AG10803 (cell line): ENCODE data around the gene OPTC.

Experiments
- DNase-seq: peaks from one replicate; pipeline ENCODE4 v3.0.0; 2010; ENCODE audit warnings: low read depth
- H3K4me3 ChIP-seq: 2 replicates; pipeline ENCODE4 v1.5.1; 2011; ENCODE audit warnings: mild to moderate bottlenecking, low read length, control low read depth
- TF ChIP-seq, protein P1 (sequence below): conservative IDR thresholded peaks from 2 replicates; pipeline ENCODE4 v1.5.1; 2011; ENCODE audit warnings: mild to moderate bottlenecking, low read length, control low read depth, inconsistent platforms

The OPTC gene

DNA sequence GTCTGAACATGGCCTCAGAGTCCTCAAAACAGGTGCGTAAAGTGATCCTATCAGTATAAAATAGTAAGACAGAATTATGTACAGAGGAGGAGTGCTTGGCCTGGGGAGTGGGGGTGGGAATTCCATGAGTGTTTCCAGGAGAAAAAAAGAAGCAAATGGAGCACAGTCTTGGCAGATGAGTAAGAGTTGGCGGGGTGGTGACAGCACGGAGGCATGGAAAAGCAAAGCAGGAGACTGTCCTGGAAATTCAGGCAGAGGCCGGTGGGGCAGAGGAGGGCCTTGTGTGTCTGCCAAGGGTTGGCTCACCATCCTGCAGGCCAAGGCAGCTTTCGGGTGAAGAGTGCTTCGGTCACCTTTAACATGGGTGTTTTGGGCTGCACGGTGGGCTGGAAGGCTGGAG, 63.4 kb downstream of the OPTC start:
- TF ChIP-seq, protein P1, sequence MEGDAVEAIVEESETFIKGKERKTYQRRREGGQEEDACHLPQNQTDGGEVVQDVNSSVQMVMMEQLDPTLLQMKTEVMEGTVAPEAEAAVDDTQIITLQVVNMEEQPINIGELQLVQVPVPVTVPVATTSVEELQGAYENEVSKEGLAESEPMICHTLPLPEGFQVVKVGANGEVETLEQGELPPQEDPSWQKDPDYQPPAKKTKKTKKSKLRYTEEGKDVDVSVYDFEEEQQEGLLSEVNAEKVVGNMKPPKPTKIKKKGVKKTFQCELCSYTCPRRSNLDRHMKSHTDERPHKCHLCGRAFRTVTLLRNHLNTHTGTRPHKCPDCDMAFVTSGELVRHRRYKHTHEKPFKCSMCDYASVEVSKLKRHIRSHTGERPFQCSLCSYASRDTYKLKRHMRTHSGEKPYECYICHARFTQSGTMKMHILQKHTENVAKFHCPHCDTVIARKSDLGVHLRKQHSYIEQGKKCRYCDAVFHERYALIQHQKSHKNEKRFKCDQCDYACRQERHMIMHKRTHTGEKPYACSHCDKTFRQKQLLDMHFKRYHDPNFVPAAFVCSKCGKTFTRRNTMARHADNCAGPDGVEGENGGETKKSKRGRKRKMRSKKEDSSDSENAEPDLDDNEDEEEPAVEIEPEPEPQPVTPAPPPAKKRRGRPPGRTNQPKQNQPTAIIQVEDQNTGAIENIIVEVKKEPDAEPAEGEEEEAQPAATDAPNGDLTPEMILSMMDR = no peak
- peak; percentile 91 for DNase-seq
- peak overlapping the region; percentile 51 for H3K4me3 ChIP-seq

DNA sequence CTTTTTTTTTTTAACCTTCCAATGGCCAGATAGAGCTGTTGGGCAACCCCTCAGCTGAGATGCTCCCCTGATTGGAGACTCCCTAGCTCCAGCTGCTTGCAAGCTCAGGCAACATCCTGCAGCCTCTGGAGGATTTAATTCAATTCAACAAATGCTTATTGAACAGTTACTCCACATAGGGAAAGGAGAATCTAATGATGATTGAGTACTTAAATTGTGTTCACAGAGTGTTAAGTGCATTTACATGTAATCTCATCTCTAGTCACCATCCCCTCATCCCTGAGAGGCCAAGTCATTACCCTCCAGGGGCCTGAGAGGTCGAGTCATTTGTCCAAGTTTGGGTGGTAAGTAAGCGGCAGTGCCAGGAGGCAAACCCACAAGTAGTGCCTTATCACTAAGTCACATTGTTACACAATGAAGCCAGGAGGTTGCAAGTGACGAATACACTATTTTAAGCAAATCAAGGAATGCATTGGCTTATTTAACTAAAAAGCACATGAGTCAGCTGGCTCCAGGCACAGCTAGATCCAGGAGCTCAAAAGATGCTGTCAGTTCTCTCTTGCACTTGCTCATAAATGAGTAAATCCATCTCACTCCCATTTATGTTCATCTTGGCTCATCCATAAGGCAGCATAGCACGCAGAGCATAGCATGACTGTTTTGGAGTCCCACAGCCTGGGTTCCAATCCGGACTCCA, 64.3 kb downstream of the OPTC start:
- peak overlapping the region; percentile 33; the same call in 1 of the 2 replicates for H3K4me3 ChIP-seq
- DNase-seq = peak; percentile 99
- TF ChIP-seq, protein P1 = no peak
